IMR-90 (cell line): ENCODE results near the gene PPM1K. TPM values are rescaled to one million over a fixed set of nuclear protein-coding genes. Genes with fewer than 3 reads are reported as not detected.

Experiments
- ATAC-seq: fragments of 200-7000 bp; cut with Tn5 transposase; 2 replicates; pipeline ENCODE4 v1.9.1; 2020; ENCODE audit warnings: low read depth, mild to moderate bottlenecking, moderate library complexity
- BruUV-seq: library from RNA; stranded (reverse); fragments of 400-500 nt; replicated peaks from 2 replicates; lab custom pipeline; 2021; lab: Mats Ljungman, UMichigan
- CTCF ChIA-PET: fragments of 300-600 bp; formaldehyde crosslinking; extraction: SDS; loops from one replicate; lab custom pipeline; 2021; ENCODE audit warnings: antibody characterized with exemption; lab: Yijun Ruan, JAX
- POLR2A ChIA-PET: fragments of 300-600 bp; sonication (Branson Sonifier 250); formaldehyde crosslinking; loops from one replicate; lab custom pipeline; 2022; ENCODE audit warnings: antibody characterized with exemption; ENCODE audit not compliant: unreplicated experiment; lab: Charles Lee
- DNase-seq: peaks from one replicate; pipeline ENCODE4 v3.0.0; 2013
- H2AFZ ChIP-seq: replicated peaks from 2 replicates; pipeline ENCODE3; 2013; ENCODE audit warnings: low read length, mild to moderate bottlenecking; ENCODE audit not compliant: poor library complexity
- H2AK5ac ChIP-seq: 2 replicates; pipeline ENCODE4 v1.6.1; 2013; ENCODE audit warnings: low read depth, low read length, inconsistent platforms
- H2AK9ac ChIP-seq: replicated peaks from 2 replicates; pipeline ENCODE3; 2013; ENCODE audit warnings: mild to moderate bottlenecking, low read depth, low read length, moderate library complexity; ENCODE audit not compliant: poor library complexity
- H2BK120ac ChIP-seq: 2 replicates; pipeline ENCODE4 v1.6.1; 2013; ENCODE audit warnings: low read depth, low read length, inconsistent platforms
- H2BK15ac ChIP-seq: 3 replicates; pipeline ENCODE4 v1.6.1; 2013; ENCODE audit warnings: low read depth, low read length, inconsistent platforms
- H2BK20ac ChIP-seq: 2 replicates; pipeline ENCODE4 v1.6.1; 2013; ENCODE audit warnings: low read depth, mild to moderate bottlenecking, inconsistent platforms, low read length, moderate library complexity
- H2BK5ac ChIP-seq: 2 replicates; pipeline ENCODE4 v1.6.1; 2013; ENCODE audit warnings: mild to moderate bottlenecking, low read depth, low read length, inconsistent platforms; ENCODE audit not compliant: poor library complexity, severe bottlenecking
- H3K14ac ChIP-seq: replicated peaks from 2 replicates; pipeline ENCODE4 v1.6.1; 2013; ENCODE audit warnings: low read depth, low read length, inconsistent platforms
- H3K18ac ChIP-seq: 2 replicates; pipeline ENCODE4 v1.6.1; 2013; ENCODE audit warnings: low read depth, low read length, control low read depth
- H3K23ac ChIP-seq: 2 replicates; pipeline ENCODE4 v1.6.1; 2013; ENCODE audit warnings: low read depth, low read length, inconsistent platforms
- H3K27ac ChIP-seq: 2 replicates; pipeline ENCODE4 v1.5.1; 2013; ENCODE audit warnings: mild to moderate bottlenecking, control low read depth, low read length; ENCODE audit not compliant: insufficient read depth
- H3K27me3 ChIP-seq: 2 replicates; pipeline ENCODE4 v1.6.1; 2013; ENCODE audit warnings: low read length; ENCODE audit not compliant: control insufficient read depth, insufficient read depth
- H3K36me3 ChIP-seq: 2 replicates; pipeline ENCODE4 v1.6.1; 2013; ENCODE audit warnings: low read length, mixed read lengths; ENCODE audit not compliant: control insufficient read depth, insufficient read depth
- H3K4ac ChIP-seq: 2 replicates; pipeline ENCODE4 v1.6.1; 2013; ENCODE audit warnings: low read depth, low read length, inconsistent platforms
- H3K4me1 ChIP-seq: 2 replicates; pipeline ENCODE4 v1.6.1; 2013; ENCODE audit warnings: low read length, mixed read lengths; ENCODE audit not compliant: control insufficient read depth, insufficient read depth
- H3K4me2 ChIP-seq: 2 replicates; pipeline ENCODE4 v1.6.1; 2013; ENCODE audit warnings: low read depth, mild to moderate bottlenecking, control low read depth, low read length, moderate library complexity
- H3K4me3 ChIP-seq: 2 replicates; pipeline ENCODE4 v1.5.1; 2013; ENCODE audit warnings: low read depth, mild to moderate bottlenecking, control low read depth, low read length, moderate library complexity; ENCODE audit not compliant: insufficient read depth
- H3K56ac ChIP-seq: 2 replicates; pipeline ENCODE4 v1.6.1; 2013; ENCODE audit warnings: low read length, inconsistent platforms; ENCODE audit not compliant: insufficient read depth; ENCODE audit errors: extremely low read depth
- H3K79me1 ChIP-seq, 2 experiments: 2 replicates each; pipeline ENCODE4 v1.6.1; 2013; ENCODE audit warnings: low read length in 2 of 2, inconsistent platforms in 1 of 2, low read depth in 1 of 2
- H3K9ac ChIP-seq: 2 replicates; pipeline ENCODE4 v1.6.1; 2013; ENCODE audit warnings: low read depth, low read length, control low read depth
- H3K9me1 ChIP-seq: 2 replicates; pipeline ENCODE4 v1.6.1; 2013; ENCODE audit warnings: low read length, inconsistent platforms; ENCODE audit not compliant: insufficient read depth
- H3K9me3 ChIP-seq: 2 replicates; pipeline ENCODE4 v1.6.1; 2013; ENCODE audit warnings: low read length; ENCODE audit not compliant: control insufficient read depth, insufficient read depth
- H4K20me1 ChIP-seq: 2 replicates; pipeline ENCODE4 v1.6.1; 2013; ENCODE audit warnings: low read length, inconsistent platforms; ENCODE audit not compliant: insufficient read depth
- H4K5ac ChIP-seq: 2 replicates; pipeline ENCODE4 v1.6.1; 2013; ENCODE audit warnings: mild to moderate bottlenecking, low read depth, low read length, control low read depth
- H4K8ac ChIP-seq, 2 experiments: 2 replicates each; pipeline ENCODE4 v1.6.1; 2013; ENCODE audit warnings: low read depth in 2 of 2, low read length in 2 of 2, control low read depth in 1 of 2, inconsistent platforms in 1 of 2
- H4K91ac ChIP-seq: 2 replicates; pipeline ENCODE4 v1.6.1; 2013; ENCODE audit warnings: low read depth, low read length, inconsistent platforms; ENCODE audit not compliant: insufficient read depth
- BHLHE40 ChIP-seq: fragments of 150-350 bp; IDR thresholded peaks from 2 replicates; pipeline ENCODE4 v1.6.1; 2016; ENCODE audit warnings: mild to moderate bottlenecking, low read depth, low read length
- CEBPB ChIP-seq: IDR thresholded peaks from 2 replicates; pipeline ENCODE4 v1.6.1; 2012; ENCODE audit warnings: low read depth, low read length, improper control_type of control experiment
- CHD1 ChIP-seq: IDR thresholded peaks from 2 replicates; pipeline ENCODE4 v1.6.1; 2012; ENCODE audit warnings: low read depth, low read length, improper control_type of control experiment
- CTCF ChIP-seq: conservative IDR thresholded peaks from 2 replicates; pipeline ENCODE4 v1.5.1; 2012; ENCODE audit warnings: mild to moderate bottlenecking, low read depth, low read length, improper control_type of control experiment
- FOS ChIP-seq: fragments of 150-350 bp; IDR thresholded peaks from 2 replicates; pipeline ENCODE4 v1.6.1; 2016; ENCODE audit warnings: low read depth, low read length
- MAFK ChIP-seq: IDR thresholded peaks from 2 replicates; pipeline ENCODE4 v1.6.1; 2012; ENCODE audit warnings: low read depth, low read length, improper control_type of control experiment
- MAZ ChIP-seq: IDR thresholded peaks from 2 replicates; pipeline ENCODE4 v1.6.1; 2012; ENCODE audit warnings: low read depth, mild to moderate bottlenecking, low read length, improper control_type of control experiment, moderate library complexity, borderline replicate concordance
- MXI1 ChIP-seq: IDR thresholded peaks from 2 replicates; pipeline ENCODE4 v1.6.1; 2012; ENCODE audit warnings: low read depth, mild to moderate bottlenecking, low read length, moderate library complexity, borderline replicate concordance
- NFE2L2 ChIP-seq: fragments of 150-350 bp; IDR thresholded peaks from 2 replicates; pipeline ENCODE4 v1.6.1; 2016; ENCODE audit warnings: low read depth, mild to moderate bottlenecking, low read length
- POLR2A ChIP-seq: IDR thresholded peaks from 2 replicates; pipeline ENCODE4 v1.6.1; 2012; ENCODE audit warnings: mild to moderate bottlenecking, low read depth, low read length
- RAD21 ChIP-seq: IDR thresholded peaks from 2 replicates; pipeline ENCODE4 v1.6.1; 2012; ENCODE audit warnings: low read length, improper control_type of control experiment
- RCOR1 ChIP-seq: IDR thresholded peaks from 2 replicates; pipeline ENCODE4 v1.6.1; 2012; ENCODE audit warnings: mild to moderate bottlenecking, low read length, improper control_type of control experiment; ENCODE audit not compliant: insufficient replicate concordance
- RFX5 ChIP-seq: IDR thresholded peaks from 2 replicates; pipeline ENCODE4 v1.8.0; 2012; ENCODE audit warnings: low read depth, mild to moderate bottlenecking, low read length, moderate library complexity
- SMC3 ChIP-seq: fragments of 150-350 bp; IDR thresholded peaks from 2 replicates; pipeline ENCODE4 v1.6.1; 2016; ENCODE audit warnings: low read depth, mild to moderate bottlenecking, antibody characterized with exemption, low read length, moderate library complexity
- USF2 ChIP-seq: fragments of 150-350 bp; IDR thresholded peaks from 2 replicates; pipeline ENCODE4 v1.6.1; 2017; ENCODE audit warnings: mild to moderate bottlenecking, antibody characterized with exemption, low read length, low read depth
- WGBS, 2 experiments: methylation state at CpG; one replicate each; pipeline versions ENCODE4 v1.1.5 to v1.1.7; 2013; ENCODE audit warnings: missing lambda C conversion rate in 2 of 2; ENCODE audit not compliant: insufficient read length in 1 of 2; ENCODE audit errors: extremely low coverage in 2 of 2; 5-methylcytosine and 5-hydroxymethylcytosine counted together
- dilution Hi-C: fragments of 300-500 bp; cut with HindIII; formaldehyde crosslinking; loops from one replicate; pipeline ENCODE4 v1.14.3; 2018; ENCODE audit warnings: low sequenced_read_pairs; ENCODE audit not compliant: unreplicated experiment
- in situ Hi-C: fragments of 300-500 bp; cut with MboI; formaldehyde crosslinking; loops from 3 replicates; pipeline ENCODE4 v1.14.3; 2019; ENCODE audit warnings: low sequenced_read_pairs, inconsistent platforms, mixed read lengths
- intact Hi-C: fragments of 100-400 bp; cut with micrococcal nuclease; formaldehyde crosslinking; loops from 2 replicates; pipeline ENCODE4 v1.10.0; 2022
- polyA plus RNA-seq, 3 experiments: library from polyadenylated mRNA; depleted of rRNA; stranded (reverse); fragments of >200 nt; gene quantifications; 2 replicates each; pipeline ENCODE4 v1.2.3, GENCODE V29; 2012; ENCODE audit warnings: low replicate concordance in 1 of 3
- total RNA-seq: library from RNA; depleted of rRNA; stranded (reverse); fragments of >200 nt; gene quantifications from 2 replicates; pipeline ENCODE4 v1.2.3, GENCODE V29; 2012
- TF ChIP-seq, protein P1 (sequence below): fragments of 150-350 bp; IDR thresholded peaks from 2 replicates; pipeline ENCODE4 v1.6.1; 2016; ENCODE audit warnings: low read depth, mild to moderate bottlenecking, low read length, moderate library complexity, borderline replicate concordance

PPM1K gene
- total and polyA plus RNA-seq, 2 of the 4 experiments (the other 2 are of a cell fraction) = 6.1 to 11.5 TPM

- no CpG with 5 or more reads among the region's 2 CpGs for WGBS, 2 experiments
- Histone ChIP-seq H3K4ac (no peak overlapping the region), H4K20me1 (no peaks in the 10 kb centered on the region), H3K18ac (no peak overlapping the region), H3K4me3 (no peak overlapping the region), H3K9me3 (no peaks in the 10 kb centered on the region), H3K9me1 (no peaks in the 10 kb centered on the region), H3K4me2 (no peak overlapping the region), H3K27me3 (no peaks in the 10 kb centered on the region; the same call in none of the 2 replicates), H3K79me1 (no peaks in the 10 kb centered on the region), H3K23ac (no peak overlapping the region), H4K91ac (no peak overlapping the region), H3K36me3 (no peaks in the 10 kb centered on the region), H3K27ac (no peak overlapping the region), H2BK120ac (no peak overlapping the region), H3K56ac (no peak overlapping the region), H2BK5ac (no peak overlapping the region), H4K5ac (no peak overlapping the region), H2AK9ac (no peak overlapping the region), H3K4me1 (no peaks in the 10 kb centered on the region), H2BK15ac (no peak overlapping the region), H4K8ac (no peak overlapping the region), H2AFZ (no peak overlapping the region), H2AK5ac (no peak overlapping the region), H2BK20ac (no peak overlapping the region), H3K9ac (no peak overlapping the region), H3K14ac (no peak overlapping the region)
- intact Hi-C loops = no loop called here
- in situ Hi-C loops = no loop called here
- dilution Hi-C loops = loop anchor here (25.0 kb wide), 1 partner anchor 266 kb away; the partner anchor contains the start of gene PYURF
- ATAC-seq (no peak), DNase-seq (no peak)
- ChIA-PET CTCF (no interaction called here), POLR2A (no interaction called here)
- BruUV-seq = no TSS peak
- no peak for TF ChIP-seq USF2
- no peak for TF ChIP-seq SMC3
- no peak for TF ChIP-seq POLR2A
- TF ChIP-seq NFE2L2 = no peak
- TF ChIP-seq, protein P1, sequence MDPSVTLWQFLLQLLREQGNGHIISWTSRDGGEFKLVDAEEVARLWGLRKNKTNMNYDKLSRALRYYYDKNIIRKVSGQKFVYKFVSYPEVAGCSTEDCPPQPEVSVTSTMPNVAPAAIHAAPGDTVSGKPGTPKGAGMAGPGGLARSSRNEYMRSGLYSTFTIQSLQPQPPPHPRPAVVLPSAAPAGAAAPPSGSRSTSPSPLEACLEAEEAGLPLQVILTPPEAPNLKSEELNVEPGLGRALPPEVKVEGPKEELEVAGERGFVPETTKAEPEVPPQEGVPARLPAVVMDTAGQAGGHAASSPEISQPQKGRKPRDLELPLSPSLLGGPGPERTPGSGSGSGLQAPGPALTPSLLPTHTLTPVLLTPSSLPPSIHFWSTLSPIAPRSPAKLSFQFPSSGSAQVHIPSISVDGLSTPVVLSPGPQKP = no peak
- TF ChIP-seq MAZ = no peak
- TF ChIP-seq MAFK = no peak
- no peak for TF ChIP-seq RCOR1
- TF ChIP-seq CHD1 = no peak
- no peak for TF ChIP-seq CTCF
- no peak for TF ChIP-seq FOS
- TF ChIP-seq MXI1 = no peak
- TF ChIP-seq CEBPB = no peak
- no peak for TF ChIP-seq RFX5
- no peak for TF ChIP-seq RAD21
- TF ChIP-seq BHLHE40 = no peak
Measured at GRCh38 chr4:88246600-88246999, 37.8 kb downstream of the PPM1K start.
